Pancreas (tissue), 10 donors: ENCODE data around the gene PERM1. TPM values are rescaled to one million over a fixed set of nuclear protein-coding genes. Genes with fewer than 3 reads are reported as not detected.
A peak's percentile ranks its signal among the peaks of the same experiment; 100 is the strongest.
"Not testable (repeated sequence)": the region's sequence is repeated elsewhere in the genome, so short reads cannot be mapped to it uniquely, and the experiment has no call there.

Experiments used
- ATAC-seq, 4 donors: fragments of 200-7000 bp; cut with Tn5 transposase; one replicate each; pipeline versions ENCODE4 v1.8.0 to v1.9.1; 2020; ENCODE audit warnings: mild to moderate bottlenecking in 4 of 4, moderate library complexity in 4 of 4
- DNase-seq, 6 donors: peaks; one replicate each; pipeline ENCODE4 v3.0.0-alpha.2; 2020
- FAIRE-seq: peaks from 2 replicates; lab custom pipeline; 2012; peaks lifted over from hg19 to GRCh38; lab: Jason Lieb, UNC
- H3K27ac ChIP-seq, 4 donors: fragments of 200-600 bp; sonication (generic); 1 replicate in 3 of 4; 2 replicates in 1 of 4; pipeline versions ENCODE4 v1.5.0 to v1.8.0; 2020
- H3K27me3 ChIP-seq, 4 donors: fragments of 200-600 bp; one replicate each; pipeline ENCODE4 v1.8.0; 2021
- H3K36me3 ChIP-seq, 3 donors: fragments of 200-600 bp; sonication (generic) in 1 of 3; one replicate each; pipeline versions ENCODE4 v1.5.0 to v1.8.0; 2020 to 2021
- H3K4me1 ChIP-seq, 3 donors: fragments of 200-600 bp; one replicate each; pipeline ENCODE4 v1.8.0; 2021
- H3K4me3 ChIP-seq, 4 donors: fragments of 200-600 bp; sonication (generic) in 2 of 4; one replicate each; pipeline versions ENCODE4 v1.5.0 to v1.8.0; 2020 to 2021
- H3K9me3 ChIP-seq, 4 donors: fragments of 200-600 bp; one replicate each; pipeline ENCODE4 v1.8.0; 2021
- WGBS, 2 donors: extraction: QIAGEN DNeasy Blood & Tissue Kit; methylation state at CpG; one replicate each; pipeline ENCODE4 v1.1.7; 2013; 5-methylcytosine and 5-hydroxymethylcytosine counted together
- intact Hi-C, 3 donors: fragments of 100-400 bp; cut with DNase I; formaldehyde crosslinking; loops; one replicate each; pipeline versions ENCODE4 v1.11.1 to v1.14.2; 2022
- polyA plus RNA-seq, 2 donors: library from polyadenylated mRNA; stranded (reverse); fragments of 200-250 nt; gene quantifications; one replicate each; pipeline ENCODE4 v1.2.3, GENCODE V29; 2013
- total RNA-seq, 6 donors: library from RNA; stranded (reverse); fragmentation: NEBNext Ultra II Directional in 4 of 6; extraction: Animal tissue kit (Norgen Biotek cat#: 25700) in 4 of 6; gene quantifications; one replicate each; pipeline versions ENCODE4 v1.2.1 to v1.2.4, GENCODE V29; 2021 to 2023
- TF ChIP-seq, protein P1 (sequence below), 4 donors: fragments of 200-600 bp; sonication (generic) in 3 of 4; IDR thresholded peaks; one replicate each; pipeline versions ENCODE4 v1.5.0 to v1.8.0; 2021; ENCODE audit warnings: antibody characterized with exemption in 4 of 4
- donor health status: healthy with polysubstance abuse.
- donor health status: DM: no; HTN: no; CAD: no; lungs with moderate emphysema.
- donor health status: DM: no; HTN: no; CAD: no.
- donor health status: control.
- donor health status: control.
- donor health status: Bipolar disorder and iron deficiency.
- donor health status: DM: yes; HTN: yes; CAD: no.
- donor health status: DM: no; HTN: no; CAD: no.
- donor health status: DM: no; HTN: no; CAD: no.
- donor health status: DM: yes; HTN: yes; CAD: no.

Gene PERM1
- total and polyA plus RNA-seq, 8 donors: 0.04 to 0.35 (median 0.24) TPM; not detected in 4

DNA sequence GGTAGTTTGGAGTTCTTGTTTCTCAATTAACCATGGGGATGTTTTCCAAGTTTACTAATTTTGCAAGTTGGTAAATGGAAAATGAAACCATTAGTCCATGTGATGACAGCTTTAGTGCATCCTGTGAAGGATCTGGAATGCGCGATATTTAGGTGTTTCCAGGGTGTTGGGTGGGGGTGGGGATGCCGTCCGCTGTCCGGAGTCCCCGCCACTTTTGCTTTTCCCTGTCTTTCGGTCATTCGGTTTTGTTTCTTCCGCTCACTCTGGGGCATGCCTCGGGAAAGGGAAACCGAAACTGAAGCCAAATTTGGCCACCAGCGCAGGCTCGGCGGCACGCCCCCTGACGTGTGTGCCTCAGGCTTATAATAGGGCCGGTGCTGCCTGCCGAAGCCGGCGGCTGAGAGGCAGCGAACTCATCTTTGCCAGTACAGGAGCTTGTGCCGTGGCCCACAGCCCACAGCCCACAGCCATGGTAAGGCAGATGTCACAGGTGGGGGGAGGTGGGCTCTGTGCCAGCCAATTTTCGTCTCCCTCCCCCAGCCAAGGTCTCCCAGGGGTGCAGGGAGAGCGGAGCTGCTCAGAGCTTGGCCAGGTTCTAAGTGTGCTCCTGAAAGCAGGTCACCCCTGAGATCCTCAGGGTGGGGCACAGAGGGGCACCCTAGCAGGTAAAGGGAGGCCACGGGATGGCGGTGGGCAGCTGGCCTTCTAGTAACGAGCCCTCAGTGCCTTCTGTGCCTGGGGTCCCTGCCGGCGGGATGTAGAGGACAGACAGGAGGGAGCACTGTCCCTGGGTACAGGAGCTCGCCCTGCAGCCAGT is 31.4 kb upstream of the PERM1 start, which contains the start of gene ISG15:
TSS of gene ISG15 (plus strand) at position 393 of the 817 bp plus-strand sequence. CDS start at position 470, 77 bp downstream.
- WGBS, 2 donors: 2 to 3% methylated on average over 30 of the region's 30 CpGs
- Histone ChIP-seq H3K27ac (peak within 1 kb of the TSS; percentile 64 to 89 (median 80)), H3K36me3 (no peaks in the 10 kb centered on the region), H3K4me3 (peak within 1 kb of the TSS; percentile 35 to 63 (median 51)), H3K4me1 (peaks cover 0 to 5% (median 3%) of the 10 kb centered on the region in 3 donors), H3K27me3 (no peaks in the 10 kb centered on the region), H3K9me3 (no peaks in the 10 kb centered on the region)
- TF ChIP-seq, protein P1, sequence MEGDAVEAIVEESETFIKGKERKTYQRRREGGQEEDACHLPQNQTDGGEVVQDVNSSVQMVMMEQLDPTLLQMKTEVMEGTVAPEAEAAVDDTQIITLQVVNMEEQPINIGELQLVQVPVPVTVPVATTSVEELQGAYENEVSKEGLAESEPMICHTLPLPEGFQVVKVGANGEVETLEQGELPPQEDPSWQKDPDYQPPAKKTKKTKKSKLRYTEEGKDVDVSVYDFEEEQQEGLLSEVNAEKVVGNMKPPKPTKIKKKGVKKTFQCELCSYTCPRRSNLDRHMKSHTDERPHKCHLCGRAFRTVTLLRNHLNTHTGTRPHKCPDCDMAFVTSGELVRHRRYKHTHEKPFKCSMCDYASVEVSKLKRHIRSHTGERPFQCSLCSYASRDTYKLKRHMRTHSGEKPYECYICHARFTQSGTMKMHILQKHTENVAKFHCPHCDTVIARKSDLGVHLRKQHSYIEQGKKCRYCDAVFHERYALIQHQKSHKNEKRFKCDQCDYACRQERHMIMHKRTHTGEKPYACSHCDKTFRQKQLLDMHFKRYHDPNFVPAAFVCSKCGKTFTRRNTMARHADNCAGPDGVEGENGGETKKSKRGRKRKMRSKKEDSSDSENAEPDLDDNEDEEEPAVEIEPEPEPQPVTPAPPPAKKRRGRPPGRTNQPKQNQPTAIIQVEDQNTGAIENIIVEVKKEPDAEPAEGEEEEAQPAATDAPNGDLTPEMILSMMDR (IDR thresholded peaks at IDR 0.05): no peak
- intact Hi-C loops: no loop called here
- ATAC-seq (peak; percentile 95 to 97 (median 96)), DNase-seq (peak; percentile 81 to 92 (median 88)), FAIRE-seq (no peak)

DNA sequence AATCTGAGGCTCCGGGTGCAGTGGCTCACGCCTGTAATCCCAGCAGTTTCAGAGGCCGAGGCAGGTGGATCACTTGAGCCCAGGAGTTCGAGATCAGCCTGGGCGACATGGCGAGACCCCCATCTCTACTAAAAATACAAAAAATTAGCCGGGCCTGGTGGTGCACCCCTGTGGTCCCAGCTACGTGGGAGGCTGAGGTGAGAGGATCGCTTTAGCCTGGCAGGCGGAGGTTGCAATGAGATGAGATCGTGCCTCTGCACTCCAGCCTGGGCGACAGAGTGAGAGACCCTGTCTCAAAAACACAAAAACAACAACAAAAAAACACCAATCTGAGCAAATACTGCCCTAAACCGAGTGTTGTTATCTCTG is 30.8 kb upstream of the PERM1 start:
- intact Hi-C loops, H3K9me3 ChIP-seq, H3K4me1 ChIP-seq, H3K36me3 ChIP-seq, FAIRE-seq, H3K27me3 ChIP-seq: not testable (repeated sequence)
- ATAC-seq (peak in 2 of 4 donors; percentile 2 to 3), DNase-seq (peak in 1 of 6 donors; percentile 15)
- peak overlapping the region; percentile 64 to 89 (median 80) for H3K27ac ChIP-seq
- peak overlapping the region in 3 of 4 donors; percentile 47 to 63 (median 55) for H3K4me3 ChIP-seq
- 58 to 69% methylated on average over 13 of the region's 13 CpGs for WGBS, 2 donors

GRCh38 chr1:1011396-1011949 is 29.6 kb upstream of the PERM1 start:
- FAIRE-seq: no peak
- ATAC-seq: no peak
- Histone ChIP-seq H3K9me3 (no peaks in the 10 kb centered on the region), H3K27me3 (no peaks in the 10 kb centered on the region), H3K4me1 (peaks cover 0 to 5% (median 3%) of the 10 kb centered on the region in 3 donors), H3K36me3 (no peaks in the 10 kb centered on the region), H3K4me3 (no peak overlapping the region), H3K27ac (no peak overlapping the region)
- DNase-seq: peak in 1 of 6 donors; percentile 44
- intact Hi-C loops: no loop called here
- 77 to 83% methylated on average over 14 of the region's 14 CpGs for WGBS, 2 donors
- TF ChIP-seq, protein P1 (IDR thresholded peaks at IDR 0.05): no peak

DNA sequence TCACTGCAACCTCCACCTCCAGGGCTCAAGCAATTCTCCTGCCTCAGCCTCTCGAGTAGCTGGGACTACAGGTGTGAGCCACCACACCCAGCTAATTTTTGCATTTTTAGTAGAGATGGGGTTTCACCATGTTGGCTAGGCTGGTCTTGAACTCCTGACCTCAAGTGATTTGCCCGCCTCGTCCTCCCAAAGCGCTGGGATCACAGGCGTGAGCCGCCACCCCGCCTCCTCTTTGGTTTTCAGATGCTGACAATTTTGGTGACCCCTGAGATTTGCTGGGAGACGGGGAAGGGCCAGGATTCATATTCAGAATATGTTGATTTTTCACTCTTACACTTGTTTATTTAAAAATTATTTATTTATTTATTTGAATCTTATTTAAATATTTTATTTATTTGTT is 28.2 kb upstream of the PERM1 start:
- H3K9me3 ChIP-seq, H3K4me3 ChIP-seq, FAIRE-seq, H3K27me3 ChIP-seq, intact Hi-C loops, DNase-seq, H3K27ac ChIP-seq, H3K36me3 ChIP-seq, ATAC-seq: not testable (repeated sequence)
- WGBS, 2 donors: 86 to 88% methylated on average over 8 of the region's 8 CpGs
- peaks cover 4 to 12% (median 8%) of the 10 kb centered on the region in 3 donors for H3K4me1 ChIP-seq

GRCh38 chr1:1006305-1007159 is 24.6 kb upstream of the PERM1 start:
- H3K27me3 ChIP-seq: no peaks in the 10 kb centered on the region
- no peak for FAIRE-seq
- ATAC-seq: peak in 1 of 4 donors; percentile 7
- peaks cover 9 to 17% (median 10%) of the 10 kb centered on the region in 3 donors for H3K4me1 ChIP-seq
- DNase-seq: peak in 5 of 6 donors; percentile 5 to 72 (median 21)
- intact Hi-C loops: no loop called here
- TF ChIP-seq, protein P1 (IDR thresholded peaks at IDR 0.05): no peak
- no peak overlapping the region for H3K4me3 ChIP-seq
- 76 to 77% methylated on average over 37 of the region's 37 CpGs for WGBS, 2 donors
- H3K9me3 ChIP-seq: no peaks in the 10 kb centered on the region
- H3K27ac ChIP-seq: no peak overlapping the region
- H3K36me3 ChIP-seq: no peaks in the 10 kb centered on the region
